ENCODE measurements around the gene SLC25A29.

GRCh38 chr14:100246809-100247428 is 59.3 kb downstream of the SLC25A29 start:
- TF ChIP-seq ZNF768 (CRISPR knock-in tag; IDR thresholded peaks at IDR 0.05): no peak
- TF ChIP-seq CBX5 (CRISPR knock-in tag; IDR thresholded peaks at IDR 0.05; ENCODE audit: borderline replicate concordance): no peak
- no peak for TF ChIP-seq EZH2 (conservative IDR thresholded peaks at IDR 0.05; ENCODE audit: low read depth, low read length)
- TF ChIP-seq, protein P1, sequence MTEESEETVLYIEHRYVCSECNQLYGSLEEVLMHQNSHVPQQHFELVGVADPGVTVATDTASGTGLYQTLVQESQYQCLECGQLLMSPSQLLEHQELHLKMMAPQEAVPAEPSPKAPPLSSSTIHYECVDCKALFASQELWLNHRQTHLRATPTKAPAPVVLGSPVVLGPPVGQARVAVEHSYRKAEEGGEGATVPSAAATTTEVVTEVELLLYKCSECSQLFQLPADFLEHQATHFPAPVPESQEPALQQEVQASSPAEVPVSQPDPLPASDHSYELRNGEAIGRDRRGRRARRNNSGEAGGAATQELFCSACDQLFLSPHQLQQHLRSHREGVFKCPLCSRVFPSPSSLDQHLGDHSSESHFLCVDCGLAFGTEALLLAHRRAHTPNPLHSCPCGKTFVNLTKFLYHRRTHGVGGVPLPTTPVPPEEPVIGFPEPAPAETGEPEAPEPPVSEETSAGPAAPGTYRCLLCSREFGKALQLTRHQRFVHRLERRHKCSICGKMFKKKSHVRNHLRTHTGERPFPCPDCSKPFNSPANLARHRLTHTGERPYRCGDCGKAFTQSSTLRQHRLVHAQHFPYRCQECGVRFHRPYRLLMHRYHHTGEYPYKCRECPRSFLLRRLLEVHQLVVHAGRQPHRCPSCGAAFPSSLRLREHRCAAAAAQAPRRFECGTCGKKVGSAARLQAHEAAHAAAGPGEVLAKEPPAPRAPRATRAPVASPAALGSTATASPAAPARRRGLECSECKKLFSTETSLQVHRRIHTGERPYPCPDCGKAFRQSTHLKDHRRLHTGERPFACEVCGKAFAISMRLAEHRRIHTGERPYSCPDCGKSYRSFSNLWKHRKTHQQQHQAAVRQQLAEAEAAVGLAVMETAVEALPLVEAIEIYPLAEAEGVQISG (CRISPR knock-in tag; IDR thresholded peaks at IDR 0.05): no peak
- no peak for TF ChIP-seq POLR2A (IDR thresholded peaks at IDR 0.05; ENCODE audit: insufficient read depth in 1 of 2, low read depth in 2 of 2, low read length in 2 of 2)
- TF ChIP-seq DNMT1 (CRISPR knock-in tag; IDR thresholded peaks at IDR 0.05): no peak
- TF ChIP-seq ATF3 (CRISPR knock-in tag; IDR thresholded peaks at IDR 0.05): no peak
- no peak for TF ChIP-seq ATF7 (IDR thresholded peaks at IDR 0.05)
- TF ChIP-seq ATF7 (CRISPR knock-in tag; IDR thresholded peaks at IDR 0.05): no peak
- TF ChIP-seq ZNF558 (CRISPR knock-in tag; IDR thresholded peaks at IDR 0.05; ENCODE audit: borderline replicate concordance): no peak
- TF ChIP-seq ELF4 (CRISPR knock-in tag; IDR thresholded peaks at IDR 0.05; ENCODE audit: borderline replicate concordance): no peak
- no peak for TF ChIP-seq POLR2AphosphoS5 (IDR thresholded peaks at IDR 0.05; ENCODE audit: low read depth, low read length)
